ELR (cell line): ENCODE data around the gene FADD.
A peak's percentile ranks its signal among the peaks of the same experiment; 100 is the strongest.

Experiments used
- DNase-seq: peaks from one replicate; pipeline ENCODE4 v3.0.0-alpha.2; 2015; ENCODE audit warnings: low read depth

Gene FADD, protein sequence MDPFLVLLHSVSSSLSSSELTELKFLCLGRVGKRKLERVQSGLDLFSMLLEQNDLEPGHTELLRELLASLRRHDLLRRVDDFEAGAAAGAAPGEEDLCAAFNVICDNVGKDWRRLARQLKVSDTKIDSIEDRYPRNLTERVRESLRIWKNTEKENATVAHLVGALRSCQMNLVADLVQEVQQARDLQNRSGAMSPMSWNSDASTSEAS

DNA sequence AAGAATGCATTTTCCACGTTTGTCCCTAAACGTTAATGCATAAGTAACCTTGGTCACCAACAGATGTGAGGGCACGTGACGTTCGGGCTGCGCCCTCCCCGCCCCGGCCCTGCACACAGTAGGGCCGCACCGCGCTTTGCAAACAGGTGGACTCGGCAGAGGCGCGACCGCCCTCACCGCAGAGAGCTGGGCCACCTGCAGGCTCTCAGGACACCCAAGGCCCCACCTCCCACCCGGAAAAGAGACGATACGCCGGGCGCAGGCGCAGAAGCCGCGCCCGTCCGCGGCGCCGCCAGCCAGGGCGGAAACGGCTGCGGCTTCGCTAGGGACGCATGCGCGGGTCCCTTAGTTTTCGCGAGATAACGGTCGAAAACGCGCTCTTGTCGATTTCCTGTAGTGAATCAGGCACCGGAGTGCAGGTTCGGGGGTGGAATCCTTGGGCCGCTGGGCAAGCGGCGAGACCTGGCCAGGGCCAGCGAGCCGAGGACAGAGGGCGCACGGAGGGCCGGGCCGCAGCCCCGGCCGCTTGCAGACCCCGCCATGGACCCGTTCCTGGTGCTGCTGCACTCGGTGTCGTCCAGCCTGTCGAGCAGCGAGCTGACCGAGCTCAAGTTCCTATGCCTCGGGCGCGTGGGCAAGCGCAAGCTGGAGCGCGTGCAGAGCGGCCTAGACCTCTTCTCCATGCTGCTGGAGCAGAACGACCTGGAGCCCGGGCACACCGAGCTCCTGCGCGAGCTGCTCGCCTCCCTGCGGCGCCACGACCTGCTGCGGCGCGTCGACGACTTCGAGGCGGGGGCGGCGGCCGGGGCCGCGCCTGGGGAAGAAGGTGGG, at the start of gene FADD:
Gene FADD (plus strand): TSS at position 377 of the 831 bp plus-strand sequence. CDS start 164 bp downstream, at position 541.
- peak; percentile 97 for DNase-seq

DNA sequence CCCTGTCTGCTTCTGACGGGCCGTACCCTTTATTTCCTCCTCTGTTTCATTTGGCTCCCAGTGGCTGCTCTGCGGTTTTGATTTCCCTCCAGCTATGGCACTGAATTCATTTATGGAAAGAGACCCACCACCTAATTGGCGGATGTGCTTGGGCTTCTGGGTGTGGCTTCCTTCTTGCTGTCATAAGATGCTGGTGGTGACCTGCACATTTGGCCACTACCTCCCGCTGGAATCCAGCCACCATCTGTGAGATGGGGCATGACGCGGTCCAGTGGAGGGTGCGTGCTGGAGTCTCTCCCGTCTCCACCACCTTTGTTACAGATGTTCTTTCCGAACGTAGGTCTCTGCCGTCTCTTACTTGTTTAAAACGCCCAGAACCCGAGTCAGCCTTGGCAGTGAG, 47.7 kb upstream of the FADD start:
- no peak for DNase-seq

- DNase-seq, result no peak
These were observed 46.6 kb upstream of the FADD start for GRCh38 chr11:70156291-70157037.

- DNase-seq, result peak; percentile 44
These were observed 44.9 kb upstream of the FADD start for GRCh38 chr11:70158201-70158600.

- DNase-seq, result no peak
These were observed 44.2 kb upstream of the FADD start for GRCh38 chr11:70158757-70159389.

- DNase-seq, result peak; percentile 72
These were observed 43.2 kb upstream of the FADD start for GRCh38 chr11:70159627-70160570.

- no peak for DNase-seq
These were observed 42.0 kb upstream of the FADD start for GRCh38 chr11:70161043-70161625.

DNA sequence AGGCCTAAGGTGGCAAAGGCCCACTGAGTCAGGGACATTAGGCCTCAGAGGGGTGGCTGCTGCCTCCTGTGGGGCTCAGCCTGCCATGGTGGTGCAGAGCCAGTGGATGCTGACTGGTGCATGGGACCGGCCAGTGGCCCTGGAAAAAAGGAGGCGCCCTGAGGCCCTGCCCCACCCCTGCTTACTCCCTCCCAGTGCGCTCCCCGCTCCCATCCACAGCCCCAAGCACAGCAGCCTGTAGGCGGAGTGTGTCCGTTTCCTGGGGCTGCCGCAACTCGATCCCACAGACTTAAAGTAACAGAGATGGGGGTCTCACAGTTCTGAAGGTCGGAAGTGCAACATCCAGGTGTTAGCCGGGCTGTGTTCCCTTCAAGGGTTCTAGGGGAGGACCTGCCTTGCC, 38.4 kb upstream of the FADD start:
- no peak for DNase-seq

DNA sequence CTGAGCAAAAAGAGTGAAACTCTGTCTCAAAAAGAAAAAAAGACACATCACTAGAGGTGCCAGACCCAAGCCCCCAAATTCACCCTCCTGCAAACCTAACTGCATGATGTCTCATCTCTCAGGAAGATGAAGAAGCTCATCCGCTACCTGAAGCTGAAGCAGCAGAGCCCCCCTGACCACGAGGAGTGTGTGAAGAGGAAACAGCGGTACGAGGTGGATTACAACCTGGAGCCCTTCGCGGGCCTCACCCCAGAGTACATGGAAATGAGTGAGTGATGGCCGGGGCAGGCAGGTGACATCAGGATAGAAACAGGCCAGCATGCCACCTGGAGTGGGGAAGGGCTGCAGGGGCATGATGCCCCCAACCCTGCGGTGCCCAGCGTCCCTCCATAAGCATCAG, 36.0 kb upstream of the FADD start:
- no peak for DNase-seq

- no peak for DNase-seq
These were observed 35.2 kb upstream of the FADD start for GRCh38 chr11:70167723-70168404.

- DNase-seq, result no peak
These were observed 34.7 kb upstream of the FADD start for GRCh38 chr11:70168405-70168754.

DNA sequence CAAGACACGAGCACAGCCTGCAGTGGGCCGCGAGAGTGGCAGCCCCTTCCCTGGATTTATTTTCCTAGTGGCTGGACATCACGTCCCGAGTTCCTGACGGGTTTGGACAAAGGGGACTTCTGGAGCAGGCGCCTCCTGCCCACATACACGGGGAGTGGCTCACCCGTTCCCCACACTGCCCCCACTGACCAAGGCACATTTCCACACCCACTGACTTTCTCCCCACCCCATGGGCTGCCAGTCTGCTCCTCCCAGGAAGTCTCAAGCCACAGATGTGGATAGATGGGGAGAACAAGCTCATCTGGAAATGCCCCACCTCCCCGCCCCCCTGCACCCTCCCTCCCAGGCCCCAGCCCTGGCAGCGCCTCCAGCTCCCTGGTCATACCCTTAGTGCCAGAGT, 34.0 kb upstream of the FADD start:
- DNase-seq, result no peak

- no peak for DNase-seq
These were observed 33.5 kb upstream of the FADD start for GRCh38 chr11:70169632-70170031.

GRCh38 chr11:70170596-70171210, 32.4 kb upstream of the FADD start:
- no peak for DNase-seq

- peak; percentile 12 for DNase-seq
These were observed 30.1 kb upstream of the FADD start for GRCh38 chr11:70173018-70173417.

GRCh38 chr11:70174547-70175235, 28.4 kb upstream of the FADD start:
- DNase-seq, result no peak

GRCh38 chr11:70175236-70175698, 27.8 kb upstream of the FADD start:
- DNase-seq, result no peak

DNA sequence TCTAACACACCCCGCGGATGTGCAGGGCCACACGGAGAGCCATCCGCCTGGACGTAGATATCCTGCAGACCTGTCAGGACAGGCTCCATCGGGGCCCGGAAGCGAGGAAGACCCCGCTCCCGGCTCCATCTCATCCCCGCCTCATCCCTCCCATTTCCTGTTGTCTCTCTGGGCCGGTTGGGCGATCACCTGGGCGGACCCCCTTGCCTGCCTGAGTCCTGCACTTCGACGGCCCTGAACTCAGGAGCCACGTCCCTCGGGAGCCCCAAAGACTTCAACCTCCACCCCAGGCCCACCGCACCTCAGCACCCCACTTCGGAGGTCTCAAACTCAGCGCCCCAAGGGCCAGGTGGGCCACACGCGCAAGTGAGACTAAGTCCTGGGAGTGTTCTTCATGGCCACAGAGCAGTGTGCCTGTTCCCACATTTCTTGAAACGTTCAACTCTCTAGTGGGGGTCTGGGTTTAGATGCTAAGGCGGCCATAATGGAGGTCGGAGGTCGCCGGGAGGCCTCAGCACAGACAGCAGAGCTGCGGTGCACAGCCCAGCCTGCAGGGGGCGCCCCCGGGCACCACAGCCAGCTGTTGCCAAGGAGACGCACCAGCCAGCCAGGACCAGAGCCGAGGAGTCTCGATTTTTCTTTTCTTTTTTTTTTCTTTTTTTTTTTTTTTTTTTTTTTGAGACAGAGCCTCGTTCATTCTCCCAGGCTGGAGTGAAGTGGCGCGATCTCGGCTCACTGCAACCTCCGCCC, 26.0 kb upstream of the FADD start:
- DNase-seq, result peak; percentile 27
